HG02981 (cell line): ENCODE results near the gene PRRX1.

Experiments
- ATAC-seq: cut with Tn5 transposase; IDR thresholded peaks from one replicate; pipeline ENCODE4 v1.9.1; 2021; ENCODE audit warnings: mild to moderate bottlenecking, moderate library complexity; ENCODE audit not compliant: unreplicated experiment

PRRX1 gene

DNA sequence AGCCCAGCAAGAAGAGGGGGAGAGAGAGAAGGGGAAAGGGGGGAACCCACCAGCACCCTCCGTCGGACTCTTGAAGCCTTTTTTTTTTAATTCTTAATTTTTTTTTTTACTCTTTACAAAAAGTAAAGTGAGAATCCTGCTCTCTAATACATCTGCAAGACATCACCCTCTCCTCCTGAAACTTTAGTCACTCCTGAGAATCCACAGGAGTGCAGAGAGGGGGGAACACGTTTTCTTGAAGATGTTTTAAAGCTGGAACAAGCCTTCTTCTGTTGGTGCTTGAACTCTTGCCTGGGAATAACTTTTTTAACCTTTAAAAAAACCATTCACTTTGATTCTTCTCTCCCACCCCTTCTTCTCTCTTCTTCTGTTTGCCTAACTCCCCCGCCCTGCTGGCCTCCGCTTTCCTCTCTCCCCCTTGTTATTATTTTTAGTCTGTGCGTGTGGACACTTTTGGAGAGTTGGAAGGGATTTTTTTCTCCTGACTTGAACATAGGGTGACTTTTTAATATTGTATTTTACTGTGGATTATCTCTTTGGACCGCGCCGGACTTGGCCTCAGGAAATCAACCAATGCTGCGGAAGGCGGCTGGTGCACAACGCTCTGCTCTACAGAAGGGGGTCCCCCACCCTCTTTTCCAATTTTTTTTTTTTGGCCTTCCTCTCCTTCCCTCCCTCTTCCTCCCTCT, 383 bp upstream of the PRRX1 start:
- ATAC-seq, result no peak

- no peak for ATAC-seq
These were observed 1.1 kb downstream of the PRRX1 start for GRCh38 chr1:170664828-170665612.

- no peak for ATAC-seq
These were observed 1.7 kb downstream of the PRRX1 start for GRCh38 chr1:170665629-170666028.

DNA sequence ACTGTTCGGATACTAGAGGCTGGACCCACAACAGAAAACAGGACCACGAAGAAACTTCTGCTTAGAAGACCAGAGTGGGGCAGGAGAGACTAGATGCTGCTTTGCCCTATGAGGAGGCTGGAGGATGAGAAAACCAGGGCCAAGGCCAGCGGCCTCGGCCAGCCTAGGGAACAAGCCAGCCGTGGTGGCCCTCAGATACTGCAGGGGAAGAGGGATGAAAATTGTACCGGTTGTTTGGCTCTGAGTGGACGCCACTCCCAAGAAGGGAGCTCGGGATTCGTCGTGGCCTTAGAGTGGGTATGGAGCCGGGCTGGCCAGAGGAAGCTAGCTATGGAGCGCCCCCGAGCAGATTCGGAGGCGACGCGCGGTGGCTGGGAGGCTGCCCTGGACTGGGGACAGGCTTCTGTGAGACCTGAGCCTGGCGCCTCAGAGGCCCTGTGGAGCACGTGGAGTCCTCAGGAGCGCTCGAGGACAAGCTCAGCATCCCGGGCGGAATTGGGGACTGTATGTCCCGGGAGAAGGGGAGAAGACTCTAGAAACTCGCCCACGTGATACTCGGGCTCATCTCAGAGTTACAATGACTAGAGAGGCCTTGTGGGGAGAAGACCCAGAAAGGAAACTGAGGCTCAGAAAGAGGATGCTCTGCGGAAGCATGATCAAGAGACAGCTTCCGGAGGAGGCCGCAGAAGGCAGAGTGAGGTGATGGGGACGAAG, 2.8 kb downstream of the PRRX1 start:
- ATAC-seq, result no peak

DNA sequence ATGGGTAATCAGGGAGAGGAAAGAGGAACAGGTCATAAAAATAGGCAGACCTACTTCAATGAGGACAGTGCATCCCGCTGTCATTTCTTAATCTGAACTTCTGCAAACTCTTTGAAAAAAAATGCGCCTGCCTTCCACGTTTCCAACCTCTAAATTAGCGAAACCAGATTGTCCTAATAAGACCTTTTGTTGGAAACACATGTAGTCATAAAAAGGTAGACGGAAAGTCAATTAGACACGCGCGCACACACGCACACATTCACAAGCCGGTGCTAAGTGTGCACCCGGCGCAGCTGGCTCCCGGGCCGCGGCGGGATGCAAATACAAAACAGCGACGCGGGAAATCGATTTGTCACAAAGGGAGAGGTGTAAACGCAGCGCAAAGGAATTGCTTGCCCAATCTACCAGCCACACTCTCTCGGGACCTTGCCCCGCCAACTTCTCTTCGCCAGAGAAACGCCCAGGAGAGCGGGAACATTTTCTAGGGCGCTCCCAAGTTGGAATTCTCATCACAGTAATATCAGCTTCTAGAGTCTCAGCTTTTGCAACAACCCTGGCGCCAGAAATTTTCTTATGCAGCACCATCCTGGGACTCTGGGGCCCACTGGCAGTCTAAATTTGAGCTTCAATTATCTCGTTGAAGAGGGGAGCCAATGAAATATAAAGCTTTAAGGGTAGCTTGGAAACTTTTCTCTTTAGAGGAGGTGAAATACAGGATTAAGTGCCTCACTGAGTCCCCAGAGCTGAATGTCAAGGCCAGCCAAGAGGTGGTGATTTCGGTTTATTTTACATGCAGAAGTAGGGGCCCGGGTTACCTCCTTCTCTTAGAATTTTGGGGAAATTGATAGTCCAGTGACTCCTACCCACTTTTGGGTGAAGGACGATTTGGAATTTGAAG, 4.5 kb downstream of the PRRX1 start:
- ATAC-seq, result no peak

- ATAC-seq, result no peak
These were observed 5.1 kb downstream of the PRRX1 start for GRCh38 chr1:170669107-170669445.

DNA sequence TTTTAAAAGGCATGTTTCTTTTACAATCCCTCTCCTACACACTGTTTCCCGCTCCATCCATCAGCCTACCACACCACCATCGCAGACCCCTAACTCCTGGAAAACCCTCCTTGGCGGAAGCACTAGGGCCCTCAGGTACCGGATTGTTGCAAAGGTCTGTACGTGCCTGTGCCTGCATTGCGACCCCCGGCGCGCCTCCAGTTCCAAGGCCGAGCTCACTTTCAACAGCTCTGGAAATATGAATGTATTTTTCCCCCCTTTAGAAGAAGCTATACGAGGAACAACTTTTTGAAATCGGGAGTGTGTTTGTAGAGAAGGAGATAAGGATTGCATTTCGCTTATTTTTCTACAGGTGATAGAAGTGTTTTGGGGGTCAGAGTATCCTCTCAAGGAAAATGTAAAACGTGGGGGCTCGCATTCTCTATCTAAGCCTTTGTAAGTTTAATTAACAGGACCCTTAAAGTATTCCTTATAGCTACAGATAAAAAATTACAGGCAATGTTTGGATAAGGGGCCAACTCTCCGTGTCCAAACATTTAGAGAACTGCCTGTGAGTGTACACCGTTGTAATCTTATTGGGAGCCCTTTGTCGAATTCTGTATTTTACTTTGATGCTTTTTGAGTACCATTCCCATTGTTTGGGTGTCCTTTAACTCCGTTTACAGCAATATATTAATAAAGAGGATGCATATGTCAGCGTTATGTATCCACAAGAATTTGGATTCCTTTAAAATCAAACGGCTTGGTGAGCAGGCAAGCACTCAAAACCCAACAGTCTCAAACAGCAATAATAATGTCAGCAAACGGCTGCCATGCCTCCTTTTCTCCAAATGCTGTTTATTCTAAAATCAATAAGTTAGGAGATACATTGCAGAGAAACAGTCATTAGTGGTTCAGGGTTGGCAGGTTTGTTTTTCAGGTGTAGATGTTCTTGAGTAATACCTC, 5.9 kb downstream of the PRRX1 start:
- no peak for ATAC-seq

GRCh38 chr1:170670802-170671628, 7.1 kb downstream of the PRRX1 start:
- ATAC-seq, result no peak

- no peak for ATAC-seq
These were observed 7.7 kb downstream of the PRRX1 start for GRCh38 chr1:170671629-170671963.

DNA sequence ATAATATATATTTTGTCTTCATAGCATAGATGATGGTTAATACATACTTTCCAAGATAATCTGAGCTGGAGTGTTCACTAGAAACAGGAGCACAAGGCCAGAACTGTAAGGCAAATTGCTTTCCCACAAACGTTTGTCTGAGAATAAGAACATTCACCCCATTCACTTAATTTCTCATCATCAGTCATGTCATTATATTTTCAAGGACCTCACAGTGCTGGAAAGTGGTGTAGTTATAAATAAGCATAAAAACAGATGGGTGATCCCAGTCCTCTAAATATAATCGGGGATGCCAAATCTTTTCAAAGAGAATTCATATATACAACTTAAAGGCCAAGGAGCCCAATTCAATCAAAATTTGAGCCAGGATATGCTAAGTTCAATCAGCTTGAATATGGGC, 8.4 kb downstream of the PRRX1 start:
- ATAC-seq, result no peak

DNA sequence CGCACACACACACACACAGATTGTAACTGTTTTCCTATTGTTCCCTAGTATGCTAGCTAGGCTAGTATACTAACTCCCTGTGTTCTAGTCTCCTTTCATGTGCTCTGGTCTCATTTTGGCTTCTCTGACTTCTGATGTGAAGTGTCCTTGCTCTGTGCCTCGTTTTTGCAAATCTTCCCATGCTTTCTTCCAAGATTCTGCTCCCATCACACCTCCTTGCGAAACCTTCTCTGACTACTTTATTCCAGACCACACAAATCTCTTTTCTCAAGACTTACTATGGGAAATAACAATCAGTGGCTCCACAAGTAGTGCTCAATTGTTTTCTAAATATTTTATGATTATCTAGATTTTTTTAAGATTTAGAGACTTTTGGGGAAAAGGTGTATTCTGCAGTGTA, 10.3 kb downstream of the PRRX1 start:
- ATAC-seq, result no peak

GRCh38 chr1:170674986-170675385, 11.1 kb downstream of the PRRX1 start:
- ATAC-seq, result no peak

GRCh38 chr1:170675865-170676264, 11.9 kb downstream of the PRRX1 start:
- ATAC-seq, result no peak

GRCh38 chr1:170676628-170677027, 12.7 kb downstream of the PRRX1 start:
- ATAC-seq, result no peak

DNA sequence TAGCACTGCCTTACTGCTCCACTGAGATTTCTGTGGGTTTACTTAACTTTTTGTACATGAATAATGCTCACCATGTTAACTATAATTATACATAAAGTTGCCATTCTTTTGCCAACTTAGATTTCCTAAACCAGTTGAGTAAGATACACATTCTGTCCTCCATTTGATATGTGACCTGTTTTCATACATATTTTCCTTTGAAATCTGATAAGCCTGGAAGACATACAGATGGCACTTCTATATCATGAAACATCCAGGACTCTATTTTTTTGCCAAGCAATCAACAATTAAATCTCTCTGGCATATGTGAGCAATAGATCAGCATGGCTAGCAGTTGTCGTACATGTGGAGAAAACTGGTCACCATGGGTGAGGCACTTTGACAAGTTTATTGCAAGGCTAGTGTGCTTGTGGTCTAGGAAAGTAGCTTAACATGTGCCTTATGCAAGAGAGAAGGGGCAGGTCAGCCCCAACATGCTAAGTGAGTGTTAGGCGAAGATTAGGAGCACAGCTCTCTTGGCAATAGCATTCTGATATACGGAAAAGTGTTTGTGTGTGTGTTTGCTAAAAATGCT, 14.2 kb downstream of the PRRX1 start:
- no peak for ATAC-seq

DNA sequence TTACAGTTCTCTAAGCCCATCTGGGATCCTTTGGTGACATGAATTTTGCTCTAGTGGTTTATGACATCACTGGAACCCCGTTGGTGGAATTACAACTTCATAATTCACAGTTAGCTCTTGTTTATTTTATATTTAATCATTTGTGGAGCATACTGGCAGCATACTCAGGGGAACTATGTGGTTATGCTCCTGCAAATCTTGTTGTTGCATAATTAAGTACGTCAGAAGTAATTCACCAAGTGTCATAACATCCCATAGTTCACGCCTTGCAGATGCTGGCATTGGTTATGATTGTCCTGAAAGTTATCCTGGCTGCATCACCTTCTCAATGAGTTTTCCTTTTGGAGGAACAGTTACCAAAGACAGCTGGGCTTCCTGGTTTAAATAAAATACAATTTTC, 16.5 kb downstream of the PRRX1 start:
- ATAC-seq, result no peak

DNA sequence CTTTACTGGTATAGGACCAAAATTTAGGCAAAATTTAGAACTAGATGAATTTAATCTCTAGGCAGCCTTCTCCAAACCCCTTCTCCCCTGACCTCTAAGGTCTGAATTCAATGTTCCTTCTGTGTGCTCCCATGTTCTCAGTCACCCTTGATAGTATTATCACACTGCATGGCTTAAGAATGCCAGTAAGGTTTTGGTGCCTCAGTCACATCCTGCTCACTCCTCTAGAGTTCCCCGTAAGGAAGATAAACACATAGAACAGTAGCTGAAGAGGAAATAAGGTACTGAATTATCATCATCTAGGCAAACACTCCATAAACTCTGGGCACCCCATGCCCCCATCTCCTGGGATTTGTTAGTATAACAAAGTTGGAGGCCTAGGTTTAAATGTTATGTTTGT, 18.2 kb downstream of the PRRX1 start:
- ATAC-seq, result no peak

DNA sequence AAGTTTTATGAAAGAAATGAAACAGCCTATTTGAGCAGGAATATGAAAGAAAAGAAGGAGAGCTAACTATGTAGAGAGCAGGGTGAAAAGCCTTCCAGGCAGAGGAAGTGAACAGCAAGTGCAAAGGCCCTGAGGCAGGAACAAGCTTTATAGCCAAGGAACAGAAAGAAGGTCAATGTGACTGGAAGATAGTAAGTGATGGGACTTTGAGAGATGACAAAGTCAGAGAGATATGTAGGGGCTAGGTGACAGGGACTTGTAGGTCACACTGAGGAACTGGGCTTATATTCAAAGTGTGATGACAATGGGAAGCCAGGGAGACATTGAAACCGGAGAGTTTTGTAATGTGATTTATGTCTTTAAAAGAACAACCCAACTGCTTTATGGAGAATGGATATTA, 18.9 kb downstream of the PRRX1 start:
- ATAC-seq, result no peak

DNA sequence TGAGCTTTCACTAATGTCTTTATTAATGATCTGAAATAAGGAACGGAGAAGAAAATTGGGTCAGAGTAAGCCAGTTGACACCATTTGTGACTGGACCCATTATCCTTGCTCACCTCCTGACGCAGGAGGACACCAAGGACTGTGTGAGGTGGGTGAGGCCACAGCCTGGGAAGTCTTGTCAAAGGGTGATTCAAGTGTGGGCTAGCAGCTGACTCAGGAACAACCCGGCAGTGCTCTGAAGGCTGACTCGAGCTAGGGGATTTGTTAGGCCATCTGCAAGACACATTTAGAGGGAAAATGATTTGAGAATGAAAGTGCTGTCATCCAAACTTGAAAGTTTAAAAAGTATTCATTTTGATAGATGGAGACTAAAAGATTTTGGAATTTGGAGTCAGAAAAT, 21.2 kb downstream of the PRRX1 start:
- ATAC-seq, result no peak
